ENCODE results near the gene GLIPR1.
"Not testable (repeated sequence)": the region's sequence is repeated elsewhere in the genome, so short reads cannot be mapped to it uniquely, and the experiment has no call there.

Gene GLIPR1

GRCh38 chr12:75480469-75480949, at the start of gene GLIPR1:
TSS of gene GLIPR1 (plus strand) at chr12:75480755. CDS start at chr12:75480881, 126 bp downstream.
- DNase-seq = peak; percentile 88

DNA sequence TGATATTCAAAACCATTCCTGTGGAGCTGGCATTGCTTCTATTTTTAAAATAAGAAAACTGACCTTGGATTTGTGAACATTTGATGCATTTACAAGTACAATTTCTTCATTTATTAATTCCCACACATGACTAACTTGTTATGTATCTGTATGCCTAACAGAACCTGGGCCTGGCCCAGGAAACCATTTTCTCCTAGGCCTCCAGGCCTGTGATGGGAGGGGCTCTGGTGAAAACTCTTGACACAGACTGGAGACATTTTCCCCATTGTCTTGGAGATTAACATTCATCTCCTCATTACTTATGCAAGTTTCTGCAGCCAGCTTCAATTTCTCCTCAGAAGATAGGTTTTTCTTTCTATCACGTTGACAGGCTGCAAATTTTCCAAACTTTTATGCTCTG, 47.6 kb upstream of the GLIPR1 start:
- DNase-seq = no peak

GRCh38 chr12:75437564-75437963, 43.0 kb upstream of the GLIPR1 start:
- DNase-seq = peak; percentile 65

DNA sequence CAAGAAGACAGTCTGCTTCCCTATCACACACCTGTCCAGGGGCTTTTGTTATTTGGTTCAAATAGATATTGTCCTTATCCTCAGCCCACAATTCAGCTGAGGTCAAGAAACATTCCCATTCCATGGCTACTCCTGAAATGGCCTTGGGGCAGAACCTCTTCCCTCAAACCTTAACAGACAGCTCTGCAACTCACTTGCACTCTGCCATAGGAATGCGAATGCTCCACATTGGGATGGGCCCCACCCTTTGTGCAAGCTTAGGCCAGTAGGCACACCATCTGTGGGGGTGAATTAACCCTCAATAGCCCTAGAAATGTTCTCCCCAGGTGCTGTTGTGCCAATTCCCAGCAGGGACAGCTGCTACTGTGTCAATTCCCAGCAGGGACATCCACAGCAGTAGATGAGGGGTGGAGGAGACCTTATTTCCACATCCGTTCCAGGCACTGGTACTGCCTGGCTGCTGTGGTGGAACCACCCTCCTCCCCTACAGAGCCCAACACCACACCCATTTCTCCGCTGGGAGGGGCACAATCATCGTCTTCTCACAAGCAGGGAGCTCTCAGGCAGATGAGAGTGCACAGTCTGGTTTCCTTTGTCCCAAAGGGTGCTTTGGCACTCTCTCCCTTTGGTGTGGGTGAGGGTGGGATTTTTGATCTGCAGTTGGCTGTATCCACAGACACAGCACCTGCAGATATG, 42.3 kb upstream of the GLIPR1 start:
- DNase-seq = no peak

GRCh38 chr12:75439048-75439447, 41.5 kb upstream of the GLIPR1 start:
- no peak for DNase-seq

DNA sequence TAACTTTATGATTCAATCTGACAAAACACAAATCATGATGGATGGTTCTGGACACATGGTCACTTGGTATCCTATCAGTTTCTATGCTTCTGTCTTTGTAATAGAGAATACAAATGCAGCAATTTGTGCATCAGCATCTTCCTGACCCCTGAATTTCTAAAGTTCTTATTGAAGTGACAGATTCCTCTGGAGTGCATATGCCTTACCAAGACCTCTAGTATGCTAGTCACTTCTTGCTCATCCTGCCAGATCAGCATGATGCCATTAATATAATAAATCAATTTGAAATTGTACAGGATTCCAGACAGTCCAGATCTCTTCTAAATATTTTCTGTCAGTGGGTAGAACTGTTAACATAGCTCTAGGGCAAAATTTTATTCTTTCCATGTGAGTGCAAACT, 40.6 kb upstream of the GLIPR1 start:
- DNase-seq = no peak

DNA sequence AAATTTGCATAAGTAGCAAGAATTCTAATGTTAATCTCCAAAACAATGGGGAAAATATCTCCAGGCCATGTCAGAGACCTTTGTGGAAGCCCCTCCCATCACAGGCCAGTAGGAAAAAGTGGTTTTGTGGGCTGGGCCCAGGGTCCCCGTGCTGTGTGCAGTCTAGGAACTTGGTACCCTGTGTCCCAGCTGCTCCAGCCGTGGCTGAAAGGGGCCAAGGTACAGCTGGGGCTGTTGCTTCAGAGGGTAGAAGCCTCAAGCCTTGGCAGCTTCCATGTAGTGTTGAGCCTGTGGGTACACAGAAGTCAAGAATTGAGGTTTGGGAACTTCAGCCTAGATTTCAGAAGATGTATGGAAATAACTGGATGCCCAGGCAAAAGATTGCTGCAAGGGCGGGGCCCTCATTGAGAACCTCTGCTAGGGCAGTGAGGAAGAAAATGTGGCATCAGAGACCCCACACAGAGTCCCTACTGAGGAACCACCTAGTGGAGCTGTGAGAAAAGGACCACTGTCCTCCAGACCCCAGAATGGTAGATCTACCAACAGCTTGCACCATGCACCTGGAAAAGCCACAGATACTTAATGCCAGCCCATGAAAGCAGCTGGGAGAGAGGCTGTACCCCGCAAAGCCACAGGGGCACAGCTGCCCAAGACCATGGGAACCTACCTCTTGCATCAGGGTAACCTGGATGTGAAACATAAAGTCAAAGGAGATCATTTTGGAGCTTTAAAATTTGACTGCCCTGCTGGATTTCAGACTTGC, 38.7 kb upstream of the GLIPR1 start:
- DNase-seq = not testable (repeated sequence)

DNA sequence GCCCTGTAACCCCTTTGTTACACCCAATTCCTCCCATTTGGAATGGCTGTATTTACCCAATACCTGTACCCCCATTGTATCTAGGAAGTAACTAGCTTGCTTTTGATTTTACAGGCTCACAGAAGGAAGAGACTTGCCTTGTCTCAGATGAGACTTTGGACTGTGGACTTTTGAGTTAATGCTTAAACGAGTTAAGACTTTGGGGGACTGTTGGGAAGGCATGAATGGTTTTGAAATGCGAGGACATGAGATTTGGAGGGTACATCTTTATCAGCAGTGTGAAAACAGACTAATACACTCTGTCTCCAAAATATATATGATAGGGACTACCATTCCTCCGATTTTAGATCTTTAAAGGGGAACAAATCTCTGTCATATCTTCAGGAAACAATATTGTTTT, 38.1 kb upstream of the GLIPR1 start:
- not testable (repeated sequence) for DNase-seq

DNA sequence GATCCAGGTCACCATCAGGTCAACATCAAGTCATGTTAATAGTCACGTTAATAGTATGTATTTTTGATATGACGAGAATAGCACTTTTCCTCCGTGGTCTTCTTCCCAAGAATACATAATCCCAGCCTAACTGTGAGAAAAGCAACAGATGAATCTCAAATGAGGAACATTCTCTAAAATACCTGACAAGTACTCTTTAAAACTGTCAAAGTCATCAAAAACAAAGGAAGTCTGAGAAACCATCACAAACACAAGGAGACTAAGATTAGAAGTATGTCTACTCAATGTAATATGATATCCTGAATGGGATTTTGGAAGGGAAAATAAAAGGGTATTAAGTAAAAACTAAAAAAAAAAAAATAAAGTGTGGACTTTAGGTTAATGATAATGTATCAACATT, 36.8 kb upstream of the GLIPR1 start:
- DNase-seq = no peak

GRCh38 chr12:75444429-75445136, 36.0 kb upstream of the GLIPR1 start:
- DNase-seq = peak; percentile 24

GRCh38 chr12:75445137-75445507, 35.4 kb upstream of the GLIPR1 start:
- peak; percentile 50 for DNase-seq

DNA sequence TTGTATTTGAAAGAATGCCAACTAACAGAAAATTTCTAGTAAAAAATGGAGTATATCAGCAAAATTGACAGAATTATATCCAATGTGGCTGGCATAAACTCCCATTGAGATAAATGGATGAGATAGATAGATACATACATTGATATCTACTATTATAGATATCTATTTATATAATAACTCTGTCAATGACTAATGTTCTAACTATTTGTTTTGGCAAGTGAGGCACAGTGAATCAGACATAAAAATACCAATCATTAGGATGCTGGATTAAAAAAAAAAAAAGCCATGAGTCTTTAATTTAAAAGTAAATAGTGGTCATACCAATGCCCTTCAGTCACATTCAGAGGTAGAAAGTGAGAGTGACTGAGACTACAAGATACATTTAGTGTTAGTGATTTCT, 33.7 kb upstream of the GLIPR1 start:
- no peak for DNase-seq

DNA sequence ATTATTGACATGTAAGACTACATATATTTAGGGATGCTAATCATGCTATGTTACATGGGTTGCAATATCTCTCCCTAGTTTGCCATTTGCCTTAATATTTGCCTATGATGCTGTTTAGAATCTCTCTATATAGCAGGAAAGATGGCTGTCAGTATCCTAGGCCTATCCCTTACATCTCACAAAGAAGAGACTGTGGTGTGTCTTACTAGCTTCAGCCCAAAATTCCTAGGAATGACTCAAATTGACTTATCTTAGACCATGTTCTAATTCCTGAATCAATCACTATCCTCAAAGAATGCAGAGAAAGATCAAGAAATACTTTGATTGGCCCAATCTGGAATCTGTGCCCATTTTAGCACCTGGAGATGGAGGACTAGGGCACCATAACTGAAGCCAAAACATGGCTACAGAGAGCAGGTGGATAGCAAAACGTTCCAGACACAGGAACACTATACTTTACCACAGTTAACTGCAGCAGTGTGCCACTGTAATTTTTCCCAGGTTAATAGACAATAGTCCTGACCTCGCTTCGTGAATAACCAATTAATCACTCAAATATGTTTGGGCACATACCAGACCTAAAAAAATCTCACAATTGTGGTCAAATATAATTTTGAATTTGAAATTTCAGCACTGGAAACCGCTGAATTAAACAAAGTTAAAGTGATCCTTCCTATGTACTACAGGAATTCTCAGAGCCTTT, 32.7 kb upstream of the GLIPR1 start:
- no peak for DNase-seq

DNA sequence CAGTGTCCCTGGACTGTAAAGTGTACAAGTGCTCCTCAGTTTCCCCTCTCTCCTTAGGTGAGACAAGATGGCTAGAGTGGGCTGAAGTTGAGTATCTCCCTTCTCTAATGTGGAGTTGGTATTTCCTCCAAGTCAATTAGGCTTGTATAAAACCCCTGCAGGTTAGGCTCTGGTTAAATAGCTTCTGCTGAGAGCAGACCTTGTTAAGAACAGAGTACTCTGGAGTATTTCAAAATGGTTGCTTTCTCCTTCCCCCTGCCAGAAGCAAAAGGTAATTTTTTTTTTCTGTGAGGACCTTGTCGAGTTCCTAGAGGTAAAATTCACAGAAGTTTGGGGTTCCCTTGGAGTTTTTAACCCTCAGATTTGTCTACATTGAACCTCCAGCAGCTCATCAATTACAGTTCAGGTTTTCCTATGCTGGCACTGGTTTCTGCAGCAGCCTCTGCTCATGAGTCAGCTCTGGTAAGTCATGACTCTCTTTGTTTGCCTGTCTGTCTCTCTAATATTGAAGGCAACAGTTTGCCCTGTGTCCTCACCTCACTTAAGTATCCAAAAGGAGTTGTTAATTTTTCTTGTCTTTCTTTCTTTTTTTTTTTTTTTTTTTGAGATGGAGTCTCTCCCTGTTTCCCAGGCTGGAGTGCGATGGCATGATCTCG, 27.8 kb upstream of the GLIPR1 start:
- no peak for DNase-seq

DNA sequence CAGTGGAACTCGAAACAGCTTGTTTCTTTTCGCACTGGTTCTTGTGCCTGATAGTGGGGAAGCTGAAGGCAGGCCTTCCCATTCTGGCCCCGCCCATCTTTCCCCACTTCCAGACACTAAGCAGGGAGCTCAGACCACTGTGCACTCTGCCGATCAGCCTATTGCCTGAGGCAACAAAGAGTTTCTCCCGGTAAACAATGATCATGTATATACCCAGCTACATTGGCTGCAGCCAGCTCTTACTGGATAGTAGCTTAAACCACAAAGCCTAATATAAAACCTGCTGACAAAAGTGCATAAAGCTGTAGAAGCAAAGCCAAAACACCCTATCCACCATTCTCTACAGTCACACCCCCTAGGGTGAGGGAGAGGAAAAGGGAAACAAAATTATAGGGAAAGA, 24.7 kb upstream of the GLIPR1 start:
- DNase-seq = peak; percentile 31

DNA sequence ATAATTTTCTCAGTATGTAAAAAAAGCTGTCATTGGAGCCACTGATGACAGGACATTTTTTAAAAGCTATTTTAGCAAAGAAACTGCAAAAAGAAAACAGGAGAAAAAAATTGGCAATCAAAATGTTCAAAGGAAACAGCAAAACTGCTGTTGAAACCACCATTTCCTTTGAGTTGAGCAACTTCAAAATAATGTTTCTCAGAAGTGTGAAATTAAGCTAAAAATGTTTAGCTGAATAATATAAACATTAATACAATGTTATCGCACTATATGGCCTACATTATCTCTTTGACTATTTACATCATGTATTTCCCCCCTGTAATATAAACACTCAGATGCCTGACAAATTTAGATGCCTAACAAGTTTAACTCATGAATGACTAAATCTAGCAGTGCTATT, 23.4 kb upstream of the GLIPR1 start:
- no peak for DNase-seq

DNA sequence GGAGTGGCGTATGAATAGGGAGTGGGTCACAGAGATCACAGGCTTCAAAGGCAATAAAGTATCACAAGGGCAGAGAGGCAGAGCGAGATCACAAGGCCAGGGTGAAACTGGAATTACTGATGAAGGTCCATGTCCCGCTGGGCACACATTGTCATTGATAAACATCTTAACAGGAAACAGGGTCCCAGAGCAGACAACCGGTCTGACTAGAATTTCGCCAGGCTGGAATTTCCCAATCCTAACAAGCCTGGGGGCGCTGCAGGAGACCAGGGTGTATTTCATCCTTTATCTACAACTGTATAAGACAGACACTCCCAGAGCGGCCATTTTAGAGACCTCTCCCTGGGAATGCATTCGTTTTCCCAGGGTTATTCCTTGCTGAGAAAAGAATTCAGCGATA, 22.7 kb upstream of the GLIPR1 start:
- peak; percentile 5 for DNase-seq

DNA sequence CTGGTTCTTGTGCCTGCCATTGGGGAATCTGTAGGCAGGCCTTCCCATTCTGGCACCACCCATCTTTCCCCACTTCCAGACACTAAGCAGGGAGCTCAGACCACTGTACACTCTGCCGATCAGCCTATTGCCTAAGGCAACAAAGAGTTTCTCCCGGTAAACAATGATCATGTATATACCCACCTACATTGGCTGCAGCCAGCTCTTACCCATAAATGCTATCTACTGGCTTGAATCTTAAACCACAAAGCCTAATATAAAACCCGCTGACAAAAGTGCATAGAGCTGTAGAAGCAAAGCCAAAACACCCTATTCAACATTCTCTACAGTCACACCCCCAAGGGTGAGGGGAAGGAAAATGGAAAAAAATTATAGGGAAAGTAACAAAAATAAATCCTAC, 20.8 kb upstream of the GLIPR1 start:
- no peak for DNase-seq

- DNase-seq = no peak
Observed at GRCh38 chr12:75460204-75460603, 20.4 kb upstream of the GLIPR1 start.

GRCh38 chr12:75471902-75472890, 8.4 kb upstream of the GLIPR1 start:
- DNase-seq = peak; percentile 87

- no peak for DNase-seq
Observed at GRCh38 chr12:75474116-75474515, 6.4 kb upstream of the GLIPR1 start.
